ENCODE measurements around the gene SSR3.
"Not testable (repeated sequence)": the region's sequence is repeated elsewhere in the genome, so short reads cannot be mapped to it uniquely, and the experiment has no call there.

SSR3 gene

DNA sequence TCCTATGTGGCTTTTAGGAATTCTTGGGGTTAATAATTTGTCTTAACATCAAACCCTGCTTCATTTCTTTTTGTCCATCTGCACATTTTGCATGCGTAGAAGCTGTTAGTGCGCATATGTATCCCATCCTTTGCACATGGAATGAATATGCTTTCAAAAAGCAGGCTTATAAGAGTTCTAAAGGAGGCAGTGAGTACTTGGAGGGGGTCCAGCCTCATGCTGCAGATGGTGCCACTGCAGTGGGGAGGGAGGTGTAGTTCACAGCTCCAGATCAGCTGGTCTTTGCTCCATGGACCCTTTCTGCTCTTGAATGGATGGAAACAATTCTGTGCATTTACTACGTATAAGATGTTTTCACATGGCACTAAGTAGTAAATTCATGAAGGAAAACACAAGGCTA is 20.7 kb upstream of the SSR3 start:
- no peak for DNase-seq

DNA sequence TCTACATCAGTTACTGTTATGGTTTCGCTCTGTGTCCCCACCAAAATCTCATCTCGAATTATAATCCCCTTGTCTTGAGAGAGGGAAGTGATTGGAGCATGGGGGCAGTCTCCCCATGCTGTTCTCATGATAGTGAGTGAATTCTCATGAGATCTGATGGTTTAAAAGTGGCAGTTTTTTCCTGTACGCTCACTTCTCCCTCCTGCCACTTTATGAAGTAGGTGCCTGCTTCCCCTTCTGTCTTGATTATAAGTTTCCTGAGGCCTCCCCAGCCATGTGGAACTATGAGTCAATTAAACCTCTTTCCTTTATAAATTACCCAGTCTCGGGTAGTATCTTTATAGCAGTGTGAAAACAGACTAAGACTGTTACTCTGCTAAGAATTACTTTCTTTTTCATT is 15.0 kb upstream of the SSR3 start:
- not testable (repeated sequence) for DNase-seq

DNA sequence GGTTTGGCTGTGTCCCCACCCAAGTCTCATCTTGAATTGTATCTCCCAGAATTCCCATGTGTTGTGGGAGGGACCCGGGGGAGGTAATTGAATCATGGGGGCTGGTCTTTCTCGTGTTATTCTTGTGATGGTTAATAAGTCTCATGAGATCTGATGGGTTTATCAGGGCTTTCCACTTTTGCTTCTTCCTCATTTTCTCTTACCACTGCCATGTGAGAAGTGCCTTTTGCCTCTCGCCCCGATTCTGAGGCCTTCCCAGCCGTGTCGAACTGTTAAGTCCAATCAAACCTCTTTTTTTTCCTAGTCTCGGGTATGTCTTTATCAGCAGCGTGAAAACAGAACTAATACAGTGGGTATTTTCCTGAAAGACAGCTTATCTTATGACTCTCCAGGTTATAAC is 14.1 kb upstream of the SSR3 start:
- DNase-seq = not testable (repeated sequence)

DNA sequence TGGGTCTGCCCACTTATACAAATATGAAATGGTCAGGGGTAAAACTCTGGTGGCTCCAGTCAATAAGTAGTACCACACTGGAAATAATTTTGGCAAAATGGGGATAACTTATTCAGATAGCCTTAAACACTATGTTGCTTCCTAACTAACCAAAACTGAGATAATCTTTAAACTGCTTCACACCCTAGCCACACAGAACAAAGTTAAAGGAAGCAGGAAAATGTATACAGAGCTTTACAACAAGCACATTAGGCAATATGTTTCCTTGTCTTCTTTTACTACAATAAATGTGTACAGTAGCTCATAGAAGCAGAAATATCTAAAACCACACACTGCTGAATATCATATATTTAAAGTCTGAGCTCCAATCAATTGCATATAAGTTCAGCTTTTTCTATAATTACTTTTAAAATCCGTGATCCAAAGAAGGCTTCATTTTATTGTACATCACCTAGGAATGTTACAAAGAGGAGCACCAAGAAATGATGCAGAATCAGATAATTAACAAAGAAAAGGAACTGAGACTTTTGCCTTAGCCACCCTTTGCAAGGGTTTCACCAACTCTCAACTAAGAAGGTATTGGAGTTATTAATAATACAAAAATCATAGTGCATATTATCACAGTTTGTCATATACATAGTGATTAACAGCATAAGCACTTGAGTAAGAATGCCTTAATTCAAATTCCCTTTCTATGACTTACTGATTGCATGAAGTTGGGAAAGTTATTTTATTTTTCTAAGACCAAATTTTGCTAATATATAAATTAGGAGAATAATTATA is 9.2 kb upstream of the SSR3 start:
- DNase-seq = no peak

DNA sequence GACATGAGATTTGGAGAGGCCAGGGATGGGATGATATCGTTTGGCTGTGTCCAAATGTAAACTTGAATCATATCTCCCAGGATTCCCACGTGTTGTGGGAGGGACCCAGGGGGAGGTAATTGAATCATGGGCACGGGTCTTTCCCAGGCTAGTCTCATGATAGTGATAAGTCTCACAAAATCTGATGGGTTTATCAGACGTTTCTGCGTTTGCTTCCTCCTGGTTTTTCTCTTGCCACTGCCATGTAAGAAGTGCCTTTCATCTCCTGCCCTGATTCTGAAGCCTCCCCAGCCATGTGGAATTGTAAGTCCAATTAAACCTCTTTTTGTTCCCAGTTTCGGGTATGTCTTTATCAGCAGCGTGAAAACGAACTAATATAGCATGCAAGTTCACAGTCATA is 7.6 kb upstream of the SSR3 start:
- not testable (repeated sequence) for DNase-seq

DNA sequence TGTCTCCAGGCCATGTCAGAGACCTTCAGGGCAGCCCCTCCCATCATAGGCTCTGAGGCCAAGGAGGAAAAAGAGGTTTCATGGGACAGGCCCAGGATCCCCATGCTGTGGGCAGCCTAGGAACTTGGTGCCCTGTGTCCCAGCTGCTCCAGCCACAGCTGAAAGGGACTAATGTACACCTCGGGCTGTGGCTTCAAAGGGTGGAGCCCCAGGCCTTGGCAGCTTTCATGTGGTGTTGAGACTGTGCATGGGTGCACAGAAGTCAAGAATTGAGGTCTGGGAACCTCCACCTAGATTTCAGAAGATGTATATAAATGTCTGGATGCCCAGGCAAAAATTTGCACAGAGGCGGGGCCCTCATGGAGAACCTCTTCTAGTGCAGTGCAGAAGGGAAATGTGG is 6.6 kb upstream of the SSR3 start:
- DNase-seq = no peak

DNA sequence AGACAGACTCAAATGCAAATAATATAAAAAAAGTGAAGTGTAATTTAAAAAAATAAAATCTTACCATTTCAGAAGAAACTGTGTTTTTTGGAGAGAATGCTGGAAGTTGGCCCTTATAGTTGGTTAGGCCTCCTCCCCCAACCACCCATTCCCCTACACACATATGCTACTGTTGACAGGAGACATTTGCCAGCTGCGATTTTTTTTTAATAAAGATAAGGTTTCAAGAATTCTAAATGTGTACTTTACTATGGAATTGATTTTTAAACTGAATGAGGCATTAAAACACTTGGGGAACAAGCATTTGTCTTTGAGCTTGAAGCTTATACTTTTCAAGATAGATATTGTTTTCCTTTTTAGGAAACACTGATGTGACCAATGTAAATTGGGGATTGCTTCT is 4.4 kb upstream of the SSR3 start:
- no peak for DNase-seq

DNA sequence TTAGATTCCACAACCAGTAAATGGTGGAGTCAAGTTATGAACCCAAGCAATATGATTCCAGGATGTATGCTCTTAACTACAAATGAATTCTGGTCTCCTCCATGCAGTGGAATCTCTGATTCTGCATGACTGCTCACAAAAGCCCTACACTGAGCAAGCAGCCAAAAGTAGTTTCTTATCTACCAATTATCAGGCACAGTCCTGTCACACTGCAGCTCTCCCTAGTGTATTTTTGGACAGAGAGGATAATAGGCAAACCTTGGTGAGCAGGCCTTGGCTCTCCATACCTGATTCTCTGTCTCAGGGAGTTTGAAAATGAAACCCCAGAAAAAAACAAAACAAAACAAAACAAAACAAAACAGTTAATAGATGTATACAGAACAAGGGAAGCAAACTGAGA is 3.5 kb upstream of the SSR3 start:
- no peak for DNase-seq

DNA sequence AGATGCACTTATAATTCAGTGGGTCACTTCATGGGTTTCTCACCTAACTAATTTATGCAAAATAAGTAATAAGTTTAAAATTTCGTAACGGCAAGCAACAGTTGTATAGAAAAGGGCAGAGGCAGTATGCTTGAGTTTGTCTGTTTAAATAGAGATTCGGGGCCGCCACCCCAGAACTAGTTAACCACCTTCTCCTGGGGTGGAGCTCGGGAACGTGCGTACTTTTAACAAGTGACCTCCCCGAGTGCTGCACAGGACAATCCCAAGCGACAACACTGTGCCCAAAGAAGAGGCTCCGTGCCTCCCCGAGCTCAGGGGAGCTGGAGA is 439 bp downstream of the SSR3 start:
- no peak for DNase-seq

DNA sequence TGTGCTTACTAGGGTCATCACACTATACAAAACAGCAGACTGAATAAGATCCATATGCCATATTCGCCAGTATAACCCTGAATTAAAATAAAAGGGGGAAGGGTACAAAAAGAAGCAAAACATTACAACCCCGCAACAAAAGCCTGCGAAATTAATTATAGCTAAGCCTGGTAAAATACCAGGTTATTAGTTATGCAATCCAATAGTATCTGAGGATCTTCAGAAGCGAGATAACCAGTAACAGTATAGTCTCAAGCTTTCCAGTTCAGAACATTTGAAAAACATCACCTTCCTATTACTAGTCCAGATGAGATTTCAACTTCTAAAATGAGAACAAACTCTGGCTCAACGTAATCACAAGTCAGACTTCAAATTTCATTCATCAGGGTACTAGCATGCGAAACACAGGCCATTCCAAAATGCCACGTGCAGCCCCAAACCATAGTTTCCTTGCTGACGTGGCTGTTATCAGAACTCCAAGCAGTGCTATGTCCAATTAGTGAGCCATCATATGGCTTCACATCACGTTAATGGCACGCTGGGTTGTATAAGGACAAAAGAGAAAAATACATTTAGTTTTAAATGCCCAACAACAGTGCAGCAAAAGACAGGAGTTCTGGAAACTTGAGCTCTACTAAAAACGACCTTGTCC is 1.1 kb downstream of the SSR3 start:
- DNase-seq = peak; percentile 46

DNA sequence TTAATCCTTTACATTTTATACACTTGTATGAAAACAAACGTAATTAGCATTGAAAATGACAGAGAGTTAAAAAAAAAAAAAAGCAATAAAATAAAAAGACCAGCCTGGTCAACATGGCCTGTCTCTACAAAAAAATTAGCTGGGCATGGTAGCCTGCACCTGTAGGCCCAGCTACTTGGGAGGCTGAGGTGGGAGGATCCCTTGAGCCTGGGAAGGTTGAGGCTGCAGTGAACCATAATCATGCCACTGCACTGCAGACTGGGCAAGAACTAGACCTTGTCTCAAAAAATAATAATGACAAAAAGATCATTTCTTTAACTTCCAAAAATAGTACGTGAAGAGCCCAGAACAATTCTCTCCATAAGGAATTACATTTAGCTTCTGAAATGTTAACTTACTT is 1.9 kb downstream of the SSR3 start:
- no peak for DNase-seq

DNA sequence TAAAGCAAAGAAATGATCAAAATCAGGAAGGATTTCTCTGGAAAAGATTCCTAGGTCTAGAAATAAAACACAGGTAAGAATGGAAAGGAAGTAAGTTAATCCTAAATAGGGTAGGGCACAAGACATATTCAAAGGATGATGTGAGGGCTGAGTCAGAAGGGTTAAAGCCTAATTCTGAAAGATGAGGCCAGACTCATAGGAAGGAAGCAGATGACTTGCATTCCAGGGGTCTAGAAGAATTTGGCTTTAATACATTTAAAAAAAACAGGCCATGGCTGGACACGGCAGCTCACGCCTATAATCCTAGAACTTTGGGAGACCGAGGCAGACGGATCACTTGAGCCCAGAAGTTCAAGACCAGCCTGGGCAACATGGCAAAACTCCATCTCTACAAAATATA is 3.2 kb downstream of the SSR3 start:
- DNase-seq = no peak

DNA sequence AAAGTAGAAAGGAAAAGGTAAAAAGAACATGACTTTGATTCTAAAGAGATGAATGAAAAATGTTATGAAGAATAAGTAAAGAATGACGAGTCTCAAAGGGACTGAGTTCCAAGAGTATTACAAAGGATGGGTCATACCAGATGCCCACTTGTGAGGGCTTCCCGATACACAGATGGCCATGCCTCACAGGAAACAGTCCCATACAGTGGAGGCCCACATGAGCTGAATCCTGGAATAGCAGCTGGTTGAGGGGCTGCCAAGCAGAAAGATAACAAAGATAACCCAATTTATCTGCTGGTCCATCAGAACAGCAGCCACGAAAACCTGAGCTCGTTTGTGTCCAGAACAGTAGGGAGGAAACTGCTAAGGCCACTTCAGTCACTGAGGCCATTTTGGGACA is 3.7 kb downstream of the SSR3 start:
- DNase-seq = no peak

DNA sequence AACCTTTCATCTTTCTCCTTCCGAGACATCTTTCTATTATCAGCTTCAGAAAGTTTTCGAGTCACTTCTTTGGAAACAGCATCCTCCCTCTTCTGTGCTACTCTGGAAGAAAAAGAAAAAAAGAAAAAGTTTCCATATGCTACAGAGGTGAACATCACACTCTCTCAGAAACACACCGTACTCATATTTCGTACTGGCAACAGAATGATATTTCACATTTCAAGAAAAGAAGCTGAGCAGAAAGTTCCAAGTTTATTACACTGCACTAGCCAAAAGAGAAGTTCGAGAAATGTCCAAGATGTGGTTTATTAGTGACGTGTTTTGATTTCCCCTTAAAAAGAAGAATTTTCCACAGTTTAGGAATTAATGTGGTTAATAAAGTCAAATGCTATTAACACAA is 6.0 kb downstream of the SSR3 start:
- DNase-seq = no peak

DNA sequence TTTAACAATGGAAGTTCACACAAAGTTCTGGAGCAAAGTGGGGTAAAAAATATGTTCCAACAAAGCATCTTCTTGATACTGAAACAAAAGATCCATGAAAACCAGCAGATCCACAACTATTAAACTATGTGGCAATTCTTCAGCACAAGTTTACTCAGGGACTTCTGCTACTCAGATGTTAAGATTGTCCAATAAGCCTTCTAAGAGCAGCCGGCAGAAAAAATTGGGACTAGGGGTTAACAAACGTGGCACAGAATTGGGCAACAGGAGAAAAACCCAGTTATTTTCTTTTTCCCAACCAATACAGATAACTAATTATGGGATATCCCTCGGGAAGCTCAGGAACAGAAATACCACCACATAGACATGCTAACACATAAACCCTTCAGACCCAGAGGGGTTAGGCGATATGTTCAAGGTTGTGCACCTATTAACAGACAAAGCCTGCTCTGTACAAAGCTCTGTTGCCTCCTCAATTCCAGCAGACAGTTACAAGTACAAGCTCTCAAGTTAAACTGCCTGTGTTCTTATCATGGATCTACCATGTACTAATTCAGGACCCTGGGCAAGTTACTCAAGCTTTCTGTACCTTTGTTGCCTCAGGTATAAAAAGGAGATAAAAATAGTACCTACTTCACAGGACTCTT is 6.8 kb downstream of the SSR3 start:
- DNase-seq = no peak

DNA sequence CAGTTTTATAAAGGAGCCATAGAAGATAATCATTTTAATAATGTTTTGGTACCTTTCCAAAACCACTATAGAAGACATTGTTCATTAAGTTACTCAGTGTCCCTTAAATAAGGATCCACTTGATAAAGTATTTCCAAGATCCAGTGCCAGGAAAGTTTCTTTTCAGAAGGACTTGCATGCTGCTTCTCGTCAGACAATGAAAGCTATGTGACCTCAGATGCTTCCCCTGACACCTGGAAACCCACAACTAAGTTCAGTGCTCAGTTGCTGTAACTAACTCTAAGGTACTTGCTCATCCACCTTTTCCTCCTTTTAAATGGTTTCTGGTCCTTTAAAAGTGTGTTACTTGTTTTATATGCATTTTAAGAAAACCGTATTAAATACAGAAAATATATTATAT is 7.3 kb downstream of the SSR3 start:
- no peak for DNase-seq

DNA sequence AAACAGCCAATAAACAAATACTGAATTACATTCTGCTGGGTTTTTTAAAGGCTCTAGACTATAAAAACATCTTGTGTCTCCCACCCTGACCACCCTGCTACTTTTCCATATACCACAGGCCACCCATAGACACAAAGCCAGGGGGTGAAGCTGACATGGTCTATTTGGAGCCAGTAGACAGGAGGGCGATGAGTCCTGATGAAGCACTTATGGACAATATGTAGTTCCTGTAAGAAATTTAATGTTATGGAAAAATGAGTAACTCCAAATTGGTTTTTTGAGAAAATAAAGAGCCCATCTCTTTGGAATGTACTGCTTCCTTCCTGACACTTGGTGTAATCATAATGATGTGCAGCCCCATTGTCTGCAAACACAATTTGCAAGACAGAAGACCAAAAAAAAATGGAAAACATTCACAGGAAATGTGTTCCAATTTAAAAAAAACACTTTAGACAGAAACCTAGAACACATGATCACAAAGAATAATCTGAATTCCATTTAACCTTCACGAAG is 11.8 kb downstream of the SSR3 start:
- no peak for DNase-seq

DNA sequence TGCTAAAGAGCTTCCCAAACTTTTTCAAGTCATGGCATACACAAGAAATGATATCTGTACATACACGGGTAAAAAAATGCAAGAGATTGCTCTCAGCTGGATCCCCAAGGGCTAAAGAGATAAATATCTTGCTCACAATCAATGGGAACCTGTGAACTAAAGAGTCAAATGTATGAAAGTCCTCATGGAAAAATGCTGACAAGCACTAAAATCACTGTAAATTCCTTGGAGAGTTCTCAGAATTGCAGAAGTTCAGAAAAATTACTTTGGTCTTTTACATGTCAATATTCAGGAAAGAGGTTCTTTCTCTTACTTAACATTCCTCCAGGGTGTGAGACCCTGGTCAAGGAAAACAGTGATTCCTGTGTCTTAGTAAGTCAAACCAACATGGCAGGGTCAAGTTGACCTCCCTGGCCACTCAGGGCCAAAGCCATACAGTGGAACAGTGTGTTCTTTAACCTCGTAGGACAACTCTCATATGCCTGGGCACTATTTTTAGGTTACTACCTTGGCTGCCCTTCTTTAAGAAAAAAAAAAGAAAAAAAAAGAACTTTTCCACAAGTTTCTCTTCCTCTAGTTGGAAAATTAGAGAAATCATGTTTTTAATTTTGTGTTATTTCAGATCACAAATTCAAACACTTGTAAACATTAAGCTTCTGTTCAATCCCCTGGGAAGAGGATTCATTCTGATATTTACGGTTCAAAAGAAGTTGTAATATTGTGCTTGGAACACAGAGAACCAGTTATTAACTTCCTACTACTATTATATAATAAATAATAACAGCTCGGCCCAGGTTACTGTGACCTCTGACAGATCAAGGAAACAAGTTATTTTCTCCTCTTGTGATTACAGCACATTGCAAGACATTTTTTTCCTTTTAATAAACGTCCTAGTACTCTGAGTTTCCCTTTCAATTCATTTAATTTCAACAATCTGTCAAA is 12.5 kb downstream of the SSR3 start:
- DNase-seq = no peak

DNA sequence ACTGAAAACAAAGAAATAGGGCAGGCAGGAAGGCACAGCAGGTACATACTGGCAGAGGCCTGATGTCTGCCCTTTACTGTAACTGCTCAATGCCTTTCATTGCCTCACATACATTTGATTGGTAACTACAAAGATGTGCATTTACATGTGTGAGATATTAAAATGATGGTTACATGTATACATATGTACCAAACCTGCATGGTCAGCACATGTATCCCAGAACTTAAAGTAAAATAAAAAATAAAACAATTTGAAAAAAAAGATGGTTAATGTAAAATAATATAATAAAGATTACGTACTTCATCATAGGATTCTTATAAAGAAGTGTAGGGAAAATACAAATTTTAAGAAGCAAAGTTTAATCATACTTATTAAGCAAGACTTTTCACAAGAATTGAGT is 15.1 kb downstream of the SSR3 start:
- no peak for DNase-seq

DNA sequence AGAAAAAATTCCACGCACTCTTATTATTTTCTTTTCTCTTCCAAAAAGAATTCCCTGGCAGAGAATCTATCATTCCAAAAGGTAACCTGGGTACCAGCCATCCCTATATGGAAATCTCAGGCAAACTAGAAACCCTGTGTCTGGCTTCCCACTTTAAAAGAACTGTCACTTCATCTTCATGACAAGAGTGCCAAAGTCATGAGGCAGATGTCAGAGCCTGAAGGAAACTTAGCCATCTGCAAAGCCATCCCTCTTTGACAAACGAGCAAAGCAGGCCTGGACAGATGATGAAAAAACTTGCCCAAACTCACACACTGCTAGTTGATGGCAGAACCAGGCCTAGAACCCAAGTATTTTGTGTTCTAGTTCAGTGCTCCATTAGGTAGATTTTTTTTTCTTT is 15.9 kb downstream of the SSR3 start:
- DNase-seq = peak; percentile 31

DNA sequence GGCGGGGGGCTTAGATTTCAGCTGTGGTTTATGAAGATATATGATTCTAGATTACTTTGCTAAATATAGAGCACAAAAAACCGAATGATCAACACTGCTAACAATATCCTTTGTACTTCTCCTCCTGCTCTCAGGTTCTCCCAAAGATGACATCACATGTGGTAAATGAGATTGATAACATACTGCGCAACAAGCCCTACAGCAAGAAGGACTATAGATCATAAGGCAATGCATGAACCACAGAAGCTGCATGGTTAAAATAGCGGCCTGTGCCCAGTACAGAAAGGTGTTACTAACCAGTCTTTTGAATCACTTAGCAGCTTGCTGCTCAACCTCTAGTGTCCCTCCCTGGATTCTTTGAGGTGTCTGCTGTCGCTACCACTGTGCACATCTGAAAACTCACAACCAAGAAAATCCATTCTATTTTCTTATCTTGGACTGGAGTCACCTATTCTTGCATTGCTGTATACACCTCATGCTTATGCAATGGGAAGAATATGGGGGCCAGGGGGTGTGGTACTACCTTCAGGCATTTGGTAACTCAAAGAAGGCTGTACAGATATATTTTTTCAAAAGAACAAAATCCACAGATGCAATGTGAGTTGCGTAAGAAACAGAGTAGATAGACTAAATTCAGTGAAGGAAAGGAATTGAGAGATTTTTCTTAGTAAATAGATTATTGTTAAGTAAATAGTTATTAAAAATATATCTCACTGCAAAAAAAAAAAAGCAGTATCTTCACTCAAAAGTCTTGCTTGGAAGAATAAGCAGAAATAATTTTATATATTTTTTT is 18.2 kb downstream of the SSR3 start:
- DNase-seq = no peak

DNA sequence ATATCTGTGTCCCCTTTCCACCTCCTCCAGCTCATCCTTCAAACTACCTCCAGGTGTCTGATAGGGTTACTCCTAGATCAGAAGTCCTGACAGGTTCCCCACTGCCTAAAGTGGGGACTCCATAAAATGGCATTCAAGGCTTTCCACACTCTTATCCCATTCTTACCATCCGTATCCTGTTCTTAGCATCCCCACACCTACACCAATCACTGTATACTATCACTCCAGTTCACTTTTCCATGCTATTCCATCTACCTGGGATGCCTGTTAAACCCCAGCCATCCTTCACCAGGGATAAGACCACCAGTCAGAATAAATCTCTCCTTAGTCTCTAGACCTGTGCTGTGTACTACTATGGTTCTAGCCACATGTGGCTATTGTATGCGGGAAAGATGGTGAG is 19.1 kb downstream of the SSR3 start:
- no peak for DNase-seq

Data from femur (tissue), 1 donor.